SW 1271 (cell line): ENCODE results near the gene MTMR10.

Source experiments
- DNase-seq, 2 experiments: peaks; one replicate each; lab custom pipeline; 2025; lab: John Stamatoyannopoulos, UW

MTMR10 gene

GRCh38 chr15:30919877-30920550 is 71.4 kb downstream of the MTMR10 start:
- no peak for DNase-seq

GRCh38 chr15:30918366-30918765 is 73.1 kb downstream of the MTMR10 start:
- no peak for DNase-seq

- no peak for DNase-seq
Measured at GRCh38 chr15:30917675-30918074, 73.8 kb downstream of the MTMR10 start.

GRCh38 chr15:30917013-30917412 is 74.4 kb downstream of the MTMR10 start:
- DNase-seq: no peak

GRCh38 chr15:30913761-30914160 is 77.7 kb downstream of the MTMR10 start:
- no peak for DNase-seq

GRCh38 chr15:30906366-30906765 is 85.1 kb downstream of the MTMR10 start:
- DNase-seq: no peak

- DNase-seq: no peak
Measured at GRCh38 chr15:30905821-30906220, 85.6 kb downstream of the MTMR10 start.

GRCh38 chr15:30904812-30905211 is 86.6 kb downstream of the MTMR10 start:
- no peak for DNase-seq

GRCh38 chr15:30903497-30904187 is 87.8 kb downstream of the MTMR10 start, which contains the start of gene FAN1:
FAN1 (plus strand) TSS chr15:30903915; CDS start chr15:30904664, 749 bp downstream.
- DNase-seq: peak; percentile 52 to 70

- DNase-seq: no peak
Measured at GRCh38 chr15:30901889-30902288, 89.5 kb downstream of the MTMR10 start.

- DNase-seq: no peak
Measured at GRCh38 chr15:30896211-30896606, 95.2 kb downstream of the MTMR10 start.

GRCh38 chr15:30895461-30896210 is 95.8 kb downstream of the MTMR10 start:
- no peak for DNase-seq

- no peak for DNase-seq
Measured at GRCh38 chr15:30889196-30889595, 102.2 kb downstream of the MTMR10 start.
